ENCODE results near the gene NPAS3.

Gene NPAS3

GRCh38 chr14:33686218-33686617 lies 747.5 kb downstream of the NPAS3 start:
- Histone ChIP-seq H3K4me3 (ENCODE audit: low read length in 2 of 2) (no peak overlapping the region), H3K27me3 (ENCODE audit: control insufficient read depth in 1 of 2, insufficient read depth in 2 of 2, low read length in 2 of 2) (no peaks in the 10 kb centered on the region), H3K9ac (ENCODE audit: low read length in 2 of 2) (no peak overlapping the region), H3K4me1 (ENCODE audit: control insufficient read depth, insufficient read depth, low read length) (peaks cover 4% of the 10 kb centered on the region), H3K27ac (ENCODE audit: low read length) (no peak overlapping the region), H3K36me3 (ENCODE audit: control insufficient read depth in 2 of 2, insufficient read depth in 2 of 2, low read length in 2 of 2) (no peaks in the 10 kb centered on the region), H3K9me3 (ENCODE audit: control insufficient read depth in 2 of 2, low read length in 2 of 2) (no peaks in the 10 kb centered on the region)

- no peaks in the 10 kb centered on the region for H3K36me3 ChIP-seq (ENCODE audit: control insufficient read depth in 2 of 2, insufficient read depth in 2 of 2, low read length in 2 of 2)
- no peak overlapping the region for H3K4me3 ChIP-seq (ENCODE audit: low read length in 2 of 2)
- no peak overlapping the region for H3K27ac ChIP-seq (ENCODE audit: low read length)
- no peaks in the 10 kb centered on the region for H3K9me3 ChIP-seq (ENCODE audit: control insufficient read depth in 2 of 2, low read length in 2 of 2)
- no peaks in the 10 kb centered on the region for H3K27me3 ChIP-seq (ENCODE audit: control insufficient read depth in 1 of 2, insufficient read depth in 2 of 2, low read length in 2 of 2)
- H3K4me1 ChIP-seq (ENCODE audit: control insufficient read depth, insufficient read depth, low read length), result peaks cover 4% of the 10 kb centered on the region
- H3K9ac ChIP-seq (ENCODE audit: low read length in 2 of 2), result no peak overlapping the region
Observed at GRCh38 chr14:33686856-33687255, 748.2 kb downstream of the NPAS3 start.

- Histone ChIP-seq H3K9me3 (ENCODE audit: control insufficient read depth in 2 of 2, low read length in 2 of 2) (no peaks in the 10 kb centered on the region), H3K36me3 (ENCODE audit: control insufficient read depth in 2 of 2, insufficient read depth in 2 of 2, low read length in 2 of 2) (no peaks in the 10 kb centered on the region), H3K4me3 (ENCODE audit: low read length in 2 of 2) (no peak overlapping the region), H3K4me1 (ENCODE audit: control insufficient read depth, insufficient read depth, low read length) (no peaks in the 10 kb centered on the region), H3K27me3 (ENCODE audit: control insufficient read depth in 1 of 2, insufficient read depth in 2 of 2, low read length in 2 of 2) (no peaks in the 10 kb centered on the region), H3K27ac (ENCODE audit: low read length) (no peak overlapping the region), H3K9ac (ENCODE audit: low read length in 2 of 2) (no peak overlapping the region)
Observed at GRCh38 chr14:33689680-33690079, 751.0 kb downstream of the NPAS3 start.

- no peak overlapping the region for H3K9ac ChIP-seq (ENCODE audit: low read length in 2 of 2)
- no peaks in the 10 kb centered on the region for H3K9me3 ChIP-seq (ENCODE audit: control insufficient read depth in 2 of 2, low read length in 2 of 2)
- no peaks in the 10 kb centered on the region for H3K27me3 ChIP-seq (ENCODE audit: control insufficient read depth in 1 of 2, insufficient read depth in 2 of 2, low read length in 2 of 2)
- H3K4me3 ChIP-seq (ENCODE audit: low read length in 2 of 2), result no peak overlapping the region
- no peaks in the 10 kb centered on the region for H3K36me3 ChIP-seq (ENCODE audit: control insufficient read depth in 2 of 2, insufficient read depth in 2 of 2, low read length in 2 of 2)
- no peak overlapping the region for H3K27ac ChIP-seq (ENCODE audit: low read length)
- H3K4me1 ChIP-seq (ENCODE audit: control insufficient read depth, insufficient read depth, low read length), result no peaks in the 10 kb centered on the region
Observed at GRCh38 chr14:33691907-33692306, 753.2 kb downstream of the NPAS3 start.

- no peaks in the 10 kb centered on the region for H3K4me1 ChIP-seq (ENCODE audit: control insufficient read depth, insufficient read depth, low read length)
- H3K4me3 ChIP-seq (ENCODE audit: low read length in 2 of 2), result no peak overlapping the region
- H3K27ac ChIP-seq (ENCODE audit: low read length), result no peak overlapping the region
Observed at GRCh38 chr14:33692762-33693161, 754.1 kb downstream of the NPAS3 start.

GRCh38 chr14:33693237-33693636 lies 754.6 kb downstream of the NPAS3 start:
- Histone ChIP-seq H3K36me3 (ENCODE audit: control insufficient read depth in 2 of 2, insufficient read depth in 2 of 2, low read length in 2 of 2) (no peaks in the 10 kb centered on the region), H3K9me3 (ENCODE audit: control insufficient read depth in 2 of 2, low read length in 2 of 2) (no peaks in the 10 kb centered on the region), H3K27ac (ENCODE audit: low read length) (no peak overlapping the region), H3K9ac (ENCODE audit: low read length in 2 of 2) (no peak overlapping the region), H3K4me3 (ENCODE audit: low read length in 2 of 2) (no peak overlapping the region), H3K4me1 (ENCODE audit: control insufficient read depth, insufficient read depth, low read length) (no peaks in the 10 kb centered on the region), H3K27me3 (ENCODE audit: control insufficient read depth in 1 of 2, insufficient read depth in 2 of 2, low read length in 2 of 2) (no peaks in the 10 kb centered on the region)

More at GRCh38 chr14:33692762-33693161, 754.1 kb downstream of the NPAS3 start:
- Histone ChIP-seq H3K9me3 (ENCODE audit: control insufficient read depth in 2 of 2, low read length in 2 of 2) (no peaks in the 10 kb centered on the region), H3K9ac (ENCODE audit: low read length in 2 of 2) (no peak overlapping the region), H3K27me3 (ENCODE audit: control insufficient read depth in 1 of 2, insufficient read depth in 2 of 2, low read length in 2 of 2) (no peaks in the 10 kb centered on the region), H3K36me3 (ENCODE audit: control insufficient read depth in 2 of 2, insufficient read depth in 2 of 2, low read length in 2 of 2) (no peaks in the 10 kb centered on the region)

GRCh38 chr14:33696165-33696564 lies 757.5 kb downstream of the NPAS3 start:
- Histone ChIP-seq H3K9me3 (ENCODE audit: control insufficient read depth in 2 of 2, low read length in 2 of 2) (no peaks in the 10 kb centered on the region), H3K4me1 (ENCODE audit: control insufficient read depth, insufficient read depth, low read length) (no peaks in the 10 kb centered on the region), H3K27me3 (ENCODE audit: control insufficient read depth in 1 of 2, insufficient read depth in 2 of 2, low read length in 2 of 2) (no peaks in the 10 kb centered on the region), H3K36me3 (ENCODE audit: control insufficient read depth in 2 of 2, insufficient read depth in 2 of 2, low read length in 2 of 2) (no peaks in the 10 kb centered on the region), H3K4me3 (ENCODE audit: low read length in 2 of 2) (no peak overlapping the region), H3K27ac (ENCODE audit: low read length) (no peak overlapping the region), H3K9ac (ENCODE audit: low read length in 2 of 2) (no peak overlapping the region)

GRCh38 chr14:33699300-33699983 lies 760.8 kb downstream of the NPAS3 start:
- Histone ChIP-seq H3K9me3 (ENCODE audit: control insufficient read depth in 2 of 2, low read length in 2 of 2) (no peaks in the 10 kb centered on the region), H3K36me3 (ENCODE audit: control insufficient read depth in 2 of 2, insufficient read depth in 2 of 2, low read length in 2 of 2) (no peaks in the 10 kb centered on the region), H3K27ac (ENCODE audit: low read length) (no peak overlapping the region), H3K9ac (ENCODE audit: low read length in 2 of 2) (no peak overlapping the region), H3K4me1 (ENCODE audit: control insufficient read depth, insufficient read depth, low read length) (no peaks in the 10 kb centered on the region), H3K4me3 (ENCODE audit: low read length in 2 of 2) (no peak overlapping the region), H3K27me3 (ENCODE audit: control insufficient read depth in 1 of 2, insufficient read depth in 2 of 2, low read length in 2 of 2) (no peaks in the 10 kb centered on the region)

- no peak overlapping the region for H3K9ac ChIP-seq (ENCODE audit: low read length in 2 of 2)
- H3K9me3 ChIP-seq (ENCODE audit: control insufficient read depth in 2 of 2, low read length in 2 of 2), result no peaks in the 10 kb centered on the region
- no peaks in the 10 kb centered on the region for H3K4me1 ChIP-seq (ENCODE audit: control insufficient read depth, insufficient read depth, low read length)
- no peak overlapping the region for H3K4me3 ChIP-seq (ENCODE audit: low read length in 2 of 2)
- no peak overlapping the region for H3K27ac ChIP-seq (ENCODE audit: low read length)
- H3K27me3 ChIP-seq (ENCODE audit: control insufficient read depth in 1 of 2, insufficient read depth in 2 of 2, low read length in 2 of 2), result no peaks in the 10 kb centered on the region
- no peaks in the 10 kb centered on the region for H3K36me3 ChIP-seq (ENCODE audit: control insufficient read depth in 2 of 2, insufficient read depth in 2 of 2, low read length in 2 of 2)
Observed at GRCh38 chr14:33700052-33700451, 761.4 kb downstream of the NPAS3 start.

- no peaks in the 10 kb centered on the region for H3K4me1 ChIP-seq (ENCODE audit: control insufficient read depth, insufficient read depth, low read length)
- H3K27ac ChIP-seq (ENCODE audit: low read length), result no peak overlapping the region
- H3K27me3 ChIP-seq (ENCODE audit: control insufficient read depth in 1 of 2, insufficient read depth in 2 of 2, low read length in 2 of 2), result no peaks in the 10 kb centered on the region
- no peak overlapping the region for H3K4me3 ChIP-seq (ENCODE audit: low read length in 2 of 2)
- H3K36me3 ChIP-seq (ENCODE audit: control insufficient read depth in 2 of 2, insufficient read depth in 2 of 2, low read length in 2 of 2), result no peaks in the 10 kb centered on the region
- H3K9me3 ChIP-seq (ENCODE audit: control insufficient read depth in 2 of 2, low read length in 2 of 2), result no peaks in the 10 kb centered on the region
- no peak overlapping the region for H3K9ac ChIP-seq (ENCODE audit: low read length in 2 of 2)
Observed at GRCh38 chr14:33702293-33702692, 763.6 kb downstream of the NPAS3 start.

- H3K9me3 ChIP-seq (ENCODE audit: control insufficient read depth in 2 of 2, low read length in 2 of 2), result no peaks in the 10 kb centered on the region
- no peak overlapping the region for H3K4me3 ChIP-seq (ENCODE audit: low read length in 2 of 2)
- H3K27me3 ChIP-seq (ENCODE audit: control insufficient read depth in 1 of 2, insufficient read depth in 2 of 2, low read length in 2 of 2), result no peaks in the 10 kb centered on the region
- no peaks in the 10 kb centered on the region for H3K36me3 ChIP-seq (ENCODE audit: control insufficient read depth in 2 of 2, insufficient read depth in 2 of 2, low read length in 2 of 2)
- no peak overlapping the region for H3K27ac ChIP-seq (ENCODE audit: low read length)
- H3K9ac ChIP-seq (ENCODE audit: low read length in 2 of 2), result no peak overlapping the region
- no peaks in the 10 kb centered on the region for H3K4me1 ChIP-seq (ENCODE audit: control insufficient read depth, insufficient read depth, low read length)
Observed at GRCh38 chr14:33704481-33704880, 765.8 kb downstream of the NPAS3 start.
